GM19395 (cell line): ENCODE results near the gene TASP1.
A peak's percentile ranks its signal among the peaks of the same experiment; 100 is the strongest.
"Not testable (repeated sequence)": the region's sequence is repeated elsewhere in the genome, so short reads cannot be mapped to it uniquely, and the experiment has no call there.

Experiments used
- ATAC-seq: cut with Tn5 transposase; IDR thresholded peaks from one replicate; pipeline ENCODE4 v1.9.1; 2021; ENCODE audit warnings: mild to moderate bottlenecking, moderate library complexity; ENCODE audit not compliant: unreplicated experiment

Gene TASP1

DNA sequence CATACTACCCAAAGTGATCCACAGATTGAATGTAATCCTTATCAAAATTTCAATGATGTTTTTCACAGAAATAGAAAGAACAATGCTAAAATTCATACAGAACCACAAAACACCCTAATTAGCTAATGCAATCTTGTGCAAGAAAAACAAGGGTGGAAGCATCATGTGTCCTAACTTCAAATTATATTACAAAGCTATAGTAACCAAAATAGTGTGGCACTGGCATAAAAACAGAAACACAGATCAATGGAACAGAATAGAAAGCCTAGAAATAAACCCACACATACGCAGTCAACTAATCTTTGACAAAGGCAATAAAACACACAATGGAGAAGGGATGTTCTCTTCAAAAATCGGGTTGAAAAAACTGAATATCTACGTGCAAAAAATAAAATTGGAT lies 131.1 kb downstream of the TASP1 start:
- no peak for ATAC-seq

DNA sequence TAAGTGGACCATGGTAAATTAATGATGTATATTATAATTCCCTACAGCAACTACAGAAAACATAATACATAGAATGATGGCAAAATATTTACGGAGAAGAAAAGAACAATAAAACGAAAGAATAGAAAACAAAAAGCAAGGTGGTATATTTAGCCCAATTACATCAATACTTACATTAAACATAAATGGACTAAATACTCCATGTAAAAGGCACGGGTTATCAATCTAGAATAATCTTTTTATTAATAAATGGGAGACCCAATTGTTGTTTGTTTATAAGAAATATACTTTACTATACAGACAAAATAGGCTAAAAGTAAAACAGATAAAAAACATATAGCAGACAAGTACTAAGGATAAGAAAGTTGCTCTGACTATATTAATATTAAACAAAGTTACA lies 137.2 kb downstream of the TASP1 start:
- no peak for ATAC-seq

GRCh38 chr20:13494019-13494418 lies 144.7 kb downstream of the TASP1 start:
- ATAC-seq = no peak

- ATAC-seq = no peak
These were observed 145.6 kb downstream of the TASP1 start for GRCh38 chr20:13493143-13493542.

- ATAC-seq = no peak
These were observed 146.7 kb downstream of the TASP1 start for GRCh38 chr20:13492001-13492481.

DNA sequence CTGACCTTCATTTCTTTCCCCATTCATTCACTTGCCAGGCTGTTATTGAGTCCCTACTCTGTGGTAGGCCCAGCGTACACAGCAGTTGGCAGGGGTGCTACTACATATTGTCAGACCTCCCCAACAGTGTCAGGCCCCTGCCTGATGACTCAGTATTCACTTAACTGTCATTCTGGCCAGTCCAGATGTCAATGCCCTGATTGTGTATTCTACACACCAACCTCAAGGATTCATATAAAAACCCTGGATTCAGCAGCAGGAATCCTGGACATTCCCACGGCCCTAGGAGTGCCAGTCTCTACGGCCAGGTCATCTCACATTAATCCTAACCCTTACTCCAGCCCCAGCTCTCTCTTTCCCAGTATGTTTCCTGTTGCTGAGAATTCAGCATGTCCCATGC lies 151.5 kb downstream of the TASP1 start:
- no peak for ATAC-seq

- ATAC-seq = no peak
These were observed 152.0 kb downstream of the TASP1 start for GRCh38 chr20:13486694-13487093.

DNA sequence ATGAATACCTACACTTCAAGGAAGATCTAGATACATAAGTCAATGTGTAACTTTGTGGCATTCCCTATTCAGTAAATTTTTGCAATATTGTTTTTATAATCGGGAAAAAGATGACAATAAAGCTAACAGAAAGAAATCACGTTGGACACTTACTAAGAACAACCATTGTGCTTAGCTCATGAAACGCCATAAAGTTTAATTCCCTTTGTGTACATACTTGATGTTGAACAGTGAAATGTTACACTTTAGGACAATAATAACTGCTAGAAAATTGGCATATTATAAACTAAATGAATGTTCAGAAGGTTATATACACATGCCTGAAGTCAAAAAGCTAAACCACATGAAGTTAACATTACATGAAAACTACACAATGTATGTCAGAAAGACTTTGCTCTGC lies 153.2 kb downstream of the TASP1 start:
- ATAC-seq = no peak

DNA sequence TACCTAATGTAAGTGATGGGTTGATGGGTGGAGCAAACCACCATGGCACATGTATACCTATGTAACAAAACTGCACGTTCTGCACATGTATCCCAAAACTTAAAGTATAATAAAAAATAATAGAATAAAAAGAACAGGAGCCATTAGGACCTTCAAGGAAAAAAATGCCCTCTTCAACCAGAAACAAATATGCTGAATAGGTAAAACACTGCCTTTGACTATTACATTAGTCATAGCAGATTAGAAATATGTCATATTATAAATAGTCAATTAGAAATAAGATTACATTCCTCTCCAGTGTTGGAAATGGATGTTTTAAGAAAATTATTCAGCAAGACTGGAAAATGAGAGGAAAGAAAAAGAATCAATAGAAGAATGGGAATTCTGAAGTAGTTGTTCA lies 153.7 kb downstream of the TASP1 start:
- not testable (repeated sequence) for ATAC-seq

- not testable (repeated sequence) for ATAC-seq
These were observed 155.3 kb downstream of the TASP1 start for GRCh38 chr20:13483472-13483871.

- no peak for ATAC-seq
These were observed 160.4 kb downstream of the TASP1 start for GRCh38 chr20:13478366-13478765.

DNA sequence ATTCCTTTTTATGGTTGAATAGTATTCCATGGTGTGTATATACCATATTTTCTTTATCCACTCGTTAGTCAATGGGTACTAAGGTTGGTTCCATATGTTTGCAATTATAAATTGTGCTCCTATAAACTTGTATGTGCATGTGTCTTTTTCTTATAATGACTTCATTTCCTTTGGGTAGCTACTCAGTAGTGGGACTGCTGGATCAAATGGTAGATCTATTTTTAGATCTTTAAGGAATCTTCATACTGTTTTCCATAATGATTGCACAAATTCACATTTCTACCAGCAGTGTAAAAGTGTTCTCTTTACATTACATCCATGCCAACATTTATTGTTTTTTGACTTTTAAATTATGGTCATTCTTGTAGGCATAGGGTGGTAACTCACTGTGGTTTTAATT lies 164.3 kb downstream of the TASP1 start:
- ATAC-seq = no peak

- ATAC-seq = no peak
These were observed 169.5 kb downstream of the TASP1 start for GRCh38 chr20:13469262-13469661.

- ATAC-seq = no peak
These were observed 170.6 kb downstream of the TASP1 start for GRCh38 chr20:13468166-13468565.

GRCh38 chr20:13464702-13465101 lies 174.0 kb downstream of the TASP1 start:
- ATAC-seq = no peak

DNA sequence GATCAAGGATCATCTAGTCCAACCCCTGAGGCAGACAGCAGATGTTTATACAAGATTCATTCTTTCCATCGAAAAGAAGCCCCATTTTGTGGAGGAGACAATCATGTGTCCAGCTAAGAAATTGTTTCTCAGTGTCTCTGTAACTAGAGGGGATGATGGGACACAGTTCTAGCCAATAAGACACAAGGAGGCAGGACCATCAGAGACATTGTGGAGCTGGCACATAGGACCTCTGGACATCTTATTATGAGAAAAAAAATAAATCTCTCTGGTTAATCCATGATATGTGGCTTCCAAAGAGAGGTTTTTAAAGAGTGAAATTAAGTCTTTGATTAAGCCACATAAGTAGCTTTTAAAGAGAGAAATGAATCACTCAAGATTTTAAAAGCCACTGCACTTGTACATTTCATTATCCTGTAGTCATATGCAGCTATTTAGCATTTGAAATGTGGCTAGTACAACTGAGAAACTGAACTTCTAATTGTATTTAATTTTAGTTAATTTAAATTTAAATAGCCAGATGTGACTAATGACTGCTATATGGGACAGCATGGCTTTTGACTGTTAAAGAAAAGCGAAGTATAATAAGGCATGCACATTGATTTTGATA lies 176.8 kb downstream of the TASP1 start:
- ATAC-seq = no peak

- peak; percentile 87 for ATAC-seq
These were observed 179.8 kb downstream of the TASP1 start for GRCh38 chr20:13458860-13459451.

- no peak for ATAC-seq
These were observed 181.2 kb downstream of the TASP1 start for GRCh38 chr20:13457487-13457886.

DNA sequence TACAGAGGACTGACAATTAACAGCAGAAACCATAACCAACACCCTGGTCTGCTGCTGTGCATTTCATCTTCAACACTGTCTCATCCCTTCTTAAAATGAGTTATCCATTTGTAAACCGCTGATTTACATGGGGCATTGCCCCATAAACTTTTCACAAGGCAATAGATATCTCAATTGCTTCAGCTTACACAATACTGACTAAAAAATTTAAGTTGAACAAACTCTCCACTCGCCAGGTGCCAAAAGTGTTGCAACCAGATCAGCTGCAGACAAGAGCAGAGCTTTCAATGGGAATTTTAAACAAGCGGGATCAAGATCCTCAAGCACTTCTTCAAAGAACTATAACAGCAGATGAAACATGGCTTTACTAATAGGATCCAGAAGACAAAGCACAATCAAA lies 183.0 kb downstream of the TASP1 start:
- no peak for ATAC-seq

- ATAC-seq = no peak
These were observed 185.4 kb downstream of the TASP1 start for GRCh38 chr20:13453367-13453766.

GRCh38 chr20:13452470-13453124 lies 186.1 kb downstream of the TASP1 start:
- ATAC-seq = no peak

- ATAC-seq = no peak
These were observed 188.8 kb downstream of the TASP1 start for GRCh38 chr20:13449868-13450434.
